MM.1S (cell line): Measurements from ENCODE around the gene USP50.

ENCODE experiments used
- CTCF ChIP-seq: fragments of 300-600 bp; sonication (generic); IDR thresholded peaks from 2 replicates; pipeline ENCODE4 v1.5.1; 2016; ENCODE audit warnings: antibody characterized with exemption, low read length, mixed read lengths
- EZH2 ChIP-seq: fragments of 300-600 bp; sonication (generic); optimal IDR thresholded peaks from 2 replicates; pipeline ENCODE3; 2017; ENCODE audit warnings: low read depth, mild to moderate bottlenecking, antibody characterized with exemption, low read length, mixed read lengths
- EZH2phosphoT487 ChIP-seq: fragments of 300-600 bp; sonication (generic); IDR thresholded peaks from 2 replicates; pipeline ENCODE4 v1.6.1; 2018; ENCODE audit warnings: antibody characterized with exemption, low read length

DNA sequence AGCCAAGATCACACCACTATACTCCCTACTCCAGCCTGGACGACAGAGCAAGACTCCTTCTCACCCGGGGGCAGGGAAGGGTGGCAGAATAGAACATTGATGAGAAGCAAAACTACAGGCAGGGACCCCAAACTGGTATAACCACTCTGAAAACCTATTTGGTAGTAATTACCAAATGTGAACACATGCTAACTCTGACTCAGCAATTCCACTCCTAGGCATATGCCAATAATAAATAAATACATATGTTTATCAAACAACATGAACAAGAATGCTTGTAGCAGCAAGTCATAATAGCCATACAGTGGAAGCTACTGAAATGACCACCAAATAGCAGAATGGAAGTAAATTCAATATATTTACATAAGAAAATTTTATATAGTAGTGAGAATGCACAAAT is 31.0 kb upstream of the USP50 start:
- TF ChIP-seq CTCF (no peak), EZH2 (no peak), EZH2phosphoT487 (no peak)
